ENCODE data around the gene ZNF610. TPM values are rescaled to one million over a fixed set of nuclear protein-coding genes. Genes with fewer than 3 reads are reported as not detected.
"Not testable (repeated sequence)": the region's sequence is repeated elsewhere in the genome, so short reads cannot be mapped to it uniquely, and the experiment has no call there.

ZNF610 gene
- 1.7 and 2.3 TPM in 2 replicates for total RNA-seq (ENCODE audit: low replicate concordance)

- H3K4me3 ChIP-seq (ENCODE audit: low read depth, low read length): peak within 1 kb of the TSS; percentile 82
- TF ChIP-seq CTCF (IDR thresholded peaks at IDR 0.05; ENCODE audit: insufficient read depth, low read length): no peak
- DNase-seq (ENCODE audit: low read depth): peak; percentile 75
These were observed at the start of gene ZNF610 for GRCh38 chr19:52336117-52336790. Gene ZNF610 (plus strand): TSS chr19:52336243. CDS start chr19:52349173, 12,930 bp downstream.

- no peak overlapping the region for H3K4me3 ChIP-seq (ENCODE audit: low read depth, low read length)
- no peak for DNase-seq (ENCODE audit: low read depth)
- no peak for TF ChIP-seq CTCF (IDR thresholded peaks at IDR 0.05; ENCODE audit: insufficient read depth, low read length)
These were observed 49.8 kb upstream of the ZNF610 start for GRCh38 chr19:52286256-52286655.

- H3K4me3 ChIP-seq (ENCODE audit: low read depth, low read length): no peak overlapping the region
- DNase-seq (ENCODE audit: low read depth): no peak
- no peak for TF ChIP-seq CTCF (IDR thresholded peaks at IDR 0.05; ENCODE audit: insufficient read depth, low read length)
These were observed 44.3 kb upstream of the ZNF610 start for GRCh38 chr19:52291781-52292180.

GRCh38 chr19:52292946-52293345 is 43.1 kb upstream of the ZNF610 start:
- not testable (repeated sequence) for H3K4me3 ChIP-seq (ENCODE audit: low read depth, low read length); DNase-seq (ENCODE audit: low read depth)

GRCh38 chr19:52296400-52296772 is 39.7 kb upstream of the ZNF610 start:
- DNase-seq (ENCODE audit: low read depth): no peak
- peak overlapping the region; percentile 73 for H3K4me3 ChIP-seq (ENCODE audit: low read depth, low read length)
- TF ChIP-seq CTCF (IDR thresholded peaks at IDR 0.05; ENCODE audit: insufficient read depth, low read length): no peak

GRCh38 chr19:52296773-52297600 is 39.1 kb upstream of the ZNF610 start, which contains the start of gene ZNF480:
Gene ZNF480 (plus strand): TSS chr19:52297169. CDS start chr19:52300413, 3,244 bp downstream.
- peak within 1 kb of the TSS; percentile 98 for H3K4me3 ChIP-seq (ENCODE audit: low read depth, low read length)
- peak; percentile 30 for TF ChIP-seq CTCF (IDR thresholded peaks at IDR 0.05; ENCODE audit: insufficient read depth, low read length)
- peak; percentile 73 for DNase-seq (ENCODE audit: low read depth)

Measured in fibroblast of the aortic adventitia (primary cell).